ENCODE measurements around the gene ARHGAP22. TPM values are rescaled to one million over a fixed set of nuclear protein-coding genes. Genes with fewer than 3 reads are reported as not detected.

Gene ARHGAP22
- polyA plus RNA-seq, 3 donors, result 1.5 to 7.8 (median 1.9) TPM

GRCh38 chr10:48633381-48634197, 28.7 kb upstream of the ARHGAP22 start:
- Histone ChIP-seq H3K4me2 (replicated peaks; ENCODE audit: extremely low read depth, low read length, poor library complexity, severe bottlenecking) (peak overlapping the region; percentile 58), H3K79me2 (ENCODE audit: insufficient read depth, low read length) (no peaks in the 10 kb centered on the region), H3K9ac (ENCODE audit: insufficient read depth, low read length, poor library complexity, severe bottlenecking) (no peak overlapping the region), H2AFZ (ENCODE audit: insufficient read depth, low read depth, low read length, poor library complexity, severe bottlenecking) (no peak overlapping the region), H3K9me3 (replicated peaks in 1 of 2; ENCODE audit: control insufficient read depth in 1 of 2, insufficient read depth in 1 of 2, low read length in 2 of 2) (no peaks in the 10 kb centered on the region), H3K4me1 (ENCODE audit: control insufficient read depth in 1 of 2, insufficient read depth in 2 of 2, low read length in 2 of 2) (peaks cover 57 to 60% of the 10 kb centered on the region in 2 donors), H3K4me3 (replicated peaks in 1 of 3; ENCODE audit: low read depth in 2 of 3, low read length in 3 of 3) (peak overlapping the region in 1 of 3 experiments; percentile 53), H3K27me3 (ENCODE audit: control insufficient read depth in 2 of 2, insufficient read depth in 2 of 2, low read length in 2 of 2) (no peaks in the 10 kb centered on the region), H4K20me1 (ENCODE audit: insufficient read depth, low read length) (no peaks in the 10 kb centered on the region), H3K27ac (ENCODE audit: low read depth in 1 of 2, low read length in 2 of 2) (peak overlapping the region; percentile 46 to 79), H3K36me3 (replicated peaks in 1 of 2; ENCODE audit: control insufficient read depth in 1 of 2, insufficient read depth in 2 of 2, low read length in 2 of 2) (no peaks in the 10 kb centered on the region)
- H3K4me1 Mint-ChIP-seq, result peaks cover 64% of the 10 kb centered on the region
- peak overlapping the region; percentile 48 to 73 for H3K4me3 Mint-ChIP-seq
- WGBS (ENCODE audit: insufficient coverage), result 50% methylated on average over 3 of the region's 4 CpGs
- peaks cover 0 to 4% (median 0%) of the 10 kb centered on the region in 7 donors for H3K9me3 Mint-ChIP-seq
- DNase-seq, result no peak
- intact Hi-C loops (cut with micrococcal nuclease), result no loop called here
- H3K27ac Mint-ChIP-seq, result peak overlapping the region; percentile 84 to 94 (median 89)
- H3K27me3 Mint-ChIP-seq (ENCODE audit: low read depth in 3 of 3), result peaks cover 20 to 28% (median 21%) of the 10 kb centered on the region in 3 donors
- peaks cover 9 to 17% of the 10 kb centered on the region in 2 donors for H3K36me3 Mint-ChIP-seq
- TF ChIP-seq CTCF (IDR thresholded peaks at IDR 0.05), result no peak

- no peak for TF ChIP-seq CTCF (IDR thresholded peaks at IDR 0.05)
- Histone ChIP-seq H3K4me2 (replicated peaks; ENCODE audit: extremely low read depth, low read length, poor library complexity, severe bottlenecking) (no peak overlapping the region), H3K27ac (ENCODE audit: low read depth in 1 of 2, low read length in 2 of 2) (no peak overlapping the region), H2AFZ (ENCODE audit: insufficient read depth, low read depth, low read length, poor library complexity, severe bottlenecking) (no peak overlapping the region), H4K20me1 (ENCODE audit: insufficient read depth, low read length) (no peaks in the 10 kb centered on the region), H3K79me2 (ENCODE audit: insufficient read depth, low read length) (no peaks in the 10 kb centered on the region), H3K36me3 (replicated peaks in 1 of 2; ENCODE audit: control insufficient read depth in 1 of 2, insufficient read depth in 2 of 2, low read length in 2 of 2) (no peaks in the 10 kb centered on the region), H3K9me3 (replicated peaks in 1 of 2; ENCODE audit: control insufficient read depth in 1 of 2, insufficient read depth in 1 of 2, low read length in 2 of 2) (no peaks in the 10 kb centered on the region), H3K27me3 (ENCODE audit: control insufficient read depth in 2 of 2, insufficient read depth in 2 of 2, low read length in 2 of 2) (no peaks in the 10 kb centered on the region), H3K9ac (ENCODE audit: insufficient read depth, low read length, poor library complexity, severe bottlenecking) (no peak overlapping the region), H3K4me3 (replicated peaks in 1 of 3; ENCODE audit: low read depth in 2 of 3, low read length in 3 of 3) (no peak overlapping the region), H3K4me1 (ENCODE audit: control insufficient read depth in 1 of 2, insufficient read depth in 2 of 2, low read length in 2 of 2) (peaks cover 48 to 49% of the 10 kb centered on the region in 2 donors)
- Mint-ChIP-seq H3K27ac (peak overlapping the region in 1 of 7 donors; percentile 10), H3K4me1 (peaks cover 52% of the 10 kb centered on the region), H3K27me3 (ENCODE audit: low read depth in 3 of 3) (peaks cover 12 to 21% (median 14%) of the 10 kb centered on the region in 3 donors), H3K4me3 (peak overlapping the region in 1 of 2 donors; percentile 22), H3K9me3 (peaks cover 0 to 1% (median 0%) of the 10 kb centered on the region in 7 donors), H3K36me3 (peaks cover 4 to 13% of the 10 kb centered on the region in 2 donors)
- no peak for DNase-seq
- intact Hi-C loops (cut with micrococcal nuclease), result no loop called here
- 100% methylated on average over 1 of the region's 1 CpG for WGBS (ENCODE audit: insufficient coverage)
Measured at GRCh38 chr10:48632166-48632565, 27.3 kb upstream of the ARHGAP22 start.

Data from CD14-positive monocyte (primary cell).